Subcutaneous adipose tissue (tissue), 4 donors: Measurements from ENCODE around the gene HBP1. TPM values are rescaled to one million over a fixed set of nuclear protein-coding genes. Genes with fewer than 3 reads are reported as not detected.

ENCODE experiments used
- total RNA-seq, 4 donors: library from RNA; depleted of rRNA; stranded (reverse); fragments of >200 nt; gene quantifications; one replicate each; pipeline ENCODE4 v1.1.0, GENCODE V29; 2016
- TF ChIP-seq, protein P1 (sequence below): fragments of 450-650 bp; IDR thresholded peaks from one replicate; pipeline ENCODE4 v1.5.1; 2016; ENCODE audit warnings: low read depth, mild to moderate bottlenecking, control low read depth, antibody characterized with exemption, moderate library complexity

The HBP1 gene
- total RNA-seq, 4 donors from 2014 or later: 117 to 221 (median 181) TPM

DNA sequence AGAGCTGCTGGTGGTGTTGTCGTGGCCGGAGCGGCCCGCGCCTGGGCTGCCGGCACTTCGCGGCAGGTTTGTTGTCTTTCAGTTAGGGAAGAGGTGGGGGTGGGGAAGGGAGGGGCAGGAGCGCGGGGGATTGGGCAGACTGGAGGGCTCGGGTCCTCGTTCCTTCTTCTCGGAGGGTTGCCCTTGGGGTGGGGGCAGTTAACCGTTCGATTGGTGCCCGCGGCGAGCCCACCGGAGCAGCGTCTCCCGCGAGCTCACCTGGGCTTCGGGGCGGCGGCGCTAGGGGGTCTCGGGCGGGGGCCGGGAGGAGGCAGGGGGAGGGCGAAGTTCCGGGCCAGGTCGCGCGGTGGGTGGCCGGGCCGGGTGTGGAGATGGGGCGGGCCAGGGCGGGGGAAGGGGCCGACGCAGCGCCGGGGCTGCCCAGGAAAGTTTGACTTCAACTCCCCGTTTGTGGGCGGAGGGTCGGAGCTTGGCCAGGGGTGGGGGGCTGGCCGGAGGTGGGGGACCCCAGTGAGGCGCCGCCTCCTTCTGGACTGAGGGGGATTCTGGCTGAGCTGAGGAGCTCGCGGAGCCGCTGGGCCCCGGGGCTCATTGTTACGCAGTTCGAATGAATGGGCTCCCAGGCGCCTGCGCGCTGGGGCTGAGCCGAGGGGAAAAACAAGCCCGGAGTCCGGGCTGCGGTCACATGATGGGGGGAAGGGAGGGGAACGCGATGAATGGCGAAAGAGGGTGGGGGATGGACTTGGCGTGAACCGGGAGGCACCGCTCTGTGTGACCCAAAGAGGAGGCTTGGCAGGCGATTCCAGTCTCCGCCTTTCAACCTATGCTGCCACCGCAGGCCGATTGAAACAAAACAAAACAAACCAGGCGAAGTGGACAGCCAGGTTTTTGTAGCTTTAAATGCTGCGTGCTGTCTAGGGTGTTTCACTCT lies 582 bp downstream of the HBP1 start:
- TF ChIP-seq, protein P1, sequence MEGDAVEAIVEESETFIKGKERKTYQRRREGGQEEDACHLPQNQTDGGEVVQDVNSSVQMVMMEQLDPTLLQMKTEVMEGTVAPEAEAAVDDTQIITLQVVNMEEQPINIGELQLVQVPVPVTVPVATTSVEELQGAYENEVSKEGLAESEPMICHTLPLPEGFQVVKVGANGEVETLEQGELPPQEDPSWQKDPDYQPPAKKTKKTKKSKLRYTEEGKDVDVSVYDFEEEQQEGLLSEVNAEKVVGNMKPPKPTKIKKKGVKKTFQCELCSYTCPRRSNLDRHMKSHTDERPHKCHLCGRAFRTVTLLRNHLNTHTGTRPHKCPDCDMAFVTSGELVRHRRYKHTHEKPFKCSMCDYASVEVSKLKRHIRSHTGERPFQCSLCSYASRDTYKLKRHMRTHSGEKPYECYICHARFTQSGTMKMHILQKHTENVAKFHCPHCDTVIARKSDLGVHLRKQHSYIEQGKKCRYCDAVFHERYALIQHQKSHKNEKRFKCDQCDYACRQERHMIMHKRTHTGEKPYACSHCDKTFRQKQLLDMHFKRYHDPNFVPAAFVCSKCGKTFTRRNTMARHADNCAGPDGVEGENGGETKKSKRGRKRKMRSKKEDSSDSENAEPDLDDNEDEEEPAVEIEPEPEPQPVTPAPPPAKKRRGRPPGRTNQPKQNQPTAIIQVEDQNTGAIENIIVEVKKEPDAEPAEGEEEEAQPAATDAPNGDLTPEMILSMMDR: no peak

- TF ChIP-seq, protein P1: no peak
Measured at GRCh38 chr7:107170051-107170915, 1.5 kb downstream of the HBP1 start.

DNA sequence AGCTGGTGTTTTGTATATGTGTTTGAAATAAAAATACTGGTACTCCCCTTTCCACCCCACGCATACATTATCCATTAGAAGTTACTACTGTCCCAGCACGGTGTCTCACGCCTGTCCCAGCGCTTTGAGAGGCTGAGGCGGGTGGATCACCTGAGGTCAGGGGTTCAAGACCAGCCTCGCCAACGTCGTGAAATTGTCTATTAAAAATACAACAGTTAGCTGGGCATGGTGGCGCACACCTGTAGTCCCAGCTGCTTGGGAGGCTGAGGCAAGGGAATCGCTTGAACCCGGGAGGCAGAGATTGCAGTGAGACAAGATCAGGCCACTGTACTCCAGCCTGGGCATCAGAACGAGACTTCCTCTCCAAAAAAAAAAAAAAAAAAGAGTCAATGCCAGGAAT lies 2.7 kb downstream of the HBP1 start:
- TF ChIP-seq, protein P1: no peak

DNA sequence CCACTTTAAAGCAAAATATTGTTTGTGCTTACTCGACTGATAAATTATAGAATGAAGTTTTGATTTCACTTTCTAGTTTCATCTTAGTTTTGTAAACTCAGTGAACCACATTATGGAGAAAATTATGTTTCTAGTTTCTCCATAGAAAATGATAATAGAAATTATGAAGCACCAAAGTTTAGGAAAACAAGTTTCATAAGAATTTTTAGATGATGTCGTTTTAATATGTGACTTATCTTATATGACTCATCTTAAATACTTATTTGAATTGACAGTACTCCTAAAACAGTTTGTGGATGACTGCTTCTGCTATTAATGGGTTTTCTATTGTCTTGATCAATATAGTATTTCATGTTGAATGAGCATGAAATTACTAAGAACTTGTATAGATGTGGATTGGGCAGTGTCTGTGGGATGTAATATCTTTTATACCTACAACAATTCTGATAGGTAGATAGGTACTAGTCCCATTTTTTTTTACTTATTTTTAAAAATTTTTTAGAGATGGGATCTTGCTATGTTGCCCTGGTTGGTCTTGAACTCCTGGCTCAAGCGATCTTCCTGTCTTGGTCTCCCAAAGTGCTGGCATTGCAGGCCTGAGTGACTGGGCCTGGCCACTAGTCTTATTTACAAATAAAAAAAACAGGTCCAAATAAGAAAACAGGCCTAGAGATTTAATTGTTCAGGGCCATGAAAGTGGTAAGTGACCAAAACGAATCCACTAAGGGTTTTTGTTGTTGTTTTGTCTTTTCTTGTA lies 3.7 kb downstream of the HBP1 start:
- TF ChIP-seq, protein P1: no peak

- TF ChIP-seq, protein P1: no peak
Measured at GRCh38 chr7:107173191-107173590, 4.4 kb downstream of the HBP1 start.

DNA sequence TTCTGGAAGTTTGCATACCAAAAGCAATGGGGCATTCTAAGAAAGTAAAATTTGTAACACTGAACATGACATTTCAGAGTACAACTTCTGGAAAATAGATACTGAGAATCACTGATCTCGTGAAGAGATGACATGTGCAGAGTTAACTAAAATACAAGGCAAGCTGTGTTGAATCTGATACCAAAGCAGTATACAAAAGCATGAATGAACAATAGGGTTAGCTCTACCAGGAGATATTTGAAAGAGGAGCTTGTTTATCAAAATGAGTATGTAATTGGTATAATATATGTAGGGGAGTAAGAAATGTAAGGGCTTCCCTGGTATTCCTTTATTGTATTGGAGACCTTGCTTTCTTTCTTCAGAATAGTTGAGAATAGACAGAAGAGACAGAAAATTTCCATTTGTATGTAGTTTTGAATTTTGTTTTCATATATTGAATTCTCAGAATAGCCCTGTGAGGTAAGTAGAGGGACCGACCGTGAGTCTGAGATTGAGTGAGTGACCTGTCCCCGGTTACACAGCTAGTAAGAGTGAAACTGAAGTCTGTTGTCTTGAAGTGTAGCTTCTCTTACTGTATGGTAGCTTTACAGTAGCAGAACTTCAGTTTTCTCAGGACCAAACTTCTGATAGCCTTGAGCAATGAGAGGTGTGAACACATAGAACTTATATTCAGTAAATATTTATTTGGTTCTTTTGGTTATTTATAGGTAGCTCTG lies 5.0 kb downstream of the HBP1 start:
- TF ChIP-seq, protein P1: no peak
